ENCODE data around the gene SLC38A11. TPM values are rescaled to one million over a fixed set of nuclear protein-coding genes. Genes with fewer than 3 reads are reported as not detected.
"Not testable (repeated sequence)": the region's sequence is repeated elsewhere in the genome, so short reads cannot be mapped to it uniquely, and the experiment has no call there.

Gene SLC38A11
- total RNA-seq, 2 experiments from 2014 or later: not detected

- no peak for ATAC-seq (ENCODE audit: low read depth)
- Mint-ChIP-seq H3K27me3 (peaks cover 10% of the 10 kb centered on the region), H3K4me1 (peaks cover 5% of the 10 kb centered on the region), H3K36me3 (no peaks in the 10 kb centered on the region), H3K9me3 (no peaks in the 10 kb centered on the region), H3K27ac (no peak overlapping the region), H3K4me3 (no peak overlapping the region)
- DNase-seq: no peak
- POLR2A ChIA-PET: no interaction called here
Measured at GRCh38 chr2:164981217-164981990, 26.1 kb upstream of the SLC38A11 start.

- DNase-seq; ATAC-seq (ENCODE audit: low read depth); H3K9me3 Mint-ChIP-seq; H3K4me3 Mint-ChIP-seq; H3K4me1 Mint-ChIP-seq; POLR2A ChIA-PET; H3K36me3 Mint-ChIP-seq; H3K27ac Mint-ChIP-seq: not testable (repeated sequence)
- peaks cover 10% of the 10 kb centered on the region for H3K27me3 Mint-ChIP-seq
Measured at GRCh38 chr2:164980688-164981087, 25.4 kb upstream of the SLC38A11 start.

DNA sequence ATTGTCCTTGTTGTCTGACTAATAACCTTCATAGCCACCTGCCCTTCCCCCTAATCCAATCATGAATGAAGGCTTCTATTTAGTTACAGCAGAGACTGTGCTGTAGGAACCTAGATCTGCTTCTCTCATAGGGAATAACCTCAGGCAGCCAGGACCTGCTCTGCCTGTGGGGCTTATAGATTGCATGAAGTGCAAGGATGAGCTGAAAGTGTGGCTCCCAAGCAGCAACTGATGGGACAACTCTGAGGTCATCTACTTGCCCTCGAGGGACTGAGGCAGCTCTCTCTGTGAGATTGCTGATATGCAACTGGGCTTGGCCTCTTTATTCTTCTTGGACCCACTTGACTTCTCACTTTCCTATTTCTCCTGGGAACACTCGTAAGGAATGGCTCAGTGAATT, 23.8 kb upstream of the SLC38A11 start:
- ATAC-seq (ENCODE audit: low read depth) (no peak), DNase-seq (no peak)
- H3K27ac Mint-ChIP-seq: no peak overlapping the region
- no peak overlapping the region for H3K4me3 Mint-ChIP-seq
- peaks cover 5% of the 10 kb centered on the region for H3K4me1 Mint-ChIP-seq
- POLR2A ChIA-PET: no interaction called here
- no peaks in the 10 kb centered on the region for H3K9me3 Mint-ChIP-seq
- no peaks in the 10 kb centered on the region for H3K36me3 Mint-ChIP-seq
- peaks cover 10% of the 10 kb centered on the region for H3K27me3 Mint-ChIP-seq

DNA sequence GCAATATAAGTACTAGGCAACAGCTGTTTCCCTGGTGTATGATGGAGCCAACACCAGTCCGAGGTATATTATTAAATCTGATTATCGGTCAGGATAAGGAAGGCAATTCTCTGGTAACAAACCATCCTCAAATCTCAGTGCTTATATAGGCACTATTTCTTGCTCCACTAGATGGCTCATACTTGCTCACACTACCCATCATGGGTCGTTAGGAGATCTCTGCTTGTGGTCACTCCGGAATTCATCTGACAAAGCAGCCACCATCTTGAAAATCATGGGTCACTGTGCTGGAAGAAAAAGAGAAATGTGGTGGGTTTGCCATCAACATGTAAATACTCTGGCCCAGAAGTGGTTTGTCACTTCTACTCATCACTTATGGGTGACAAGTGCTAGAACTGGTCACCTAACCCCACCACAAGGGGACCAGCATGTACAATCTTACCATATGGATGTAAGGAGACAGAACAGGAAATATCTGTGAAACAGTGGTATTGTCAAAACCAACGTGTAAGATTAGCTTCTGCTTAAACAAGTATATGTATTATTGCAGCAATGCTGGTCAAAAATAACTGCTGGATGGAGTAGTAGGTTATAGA, 21.6 kb upstream of the SLC38A11 start:
- H3K36me3 Mint-ChIP-seq; POLR2A ChIA-PET; H3K4me3 Mint-ChIP-seq; H3K4me1 Mint-ChIP-seq; H3K9me3 Mint-ChIP-seq; ATAC-seq (ENCODE audit: low read depth); H3K27me3 Mint-ChIP-seq; H3K27ac Mint-ChIP-seq; DNase-seq: not testable (repeated sequence)

- Mint-ChIP-seq H3K27ac (no peak overlapping the region), H3K36me3 (no peaks in the 10 kb centered on the region), H3K4me3 (no peak overlapping the region), H3K27me3 (peaks cover 6% of the 10 kb centered on the region), H3K4me1 (peaks cover 5% of the 10 kb centered on the region), H3K9me3 (peaks cover 1% of the 10 kb centered on the region)
- DNase-seq (no peak), ATAC-seq (ENCODE audit: low read depth) (no peak)
- POLR2A ChIA-PET: no interaction called here
Measured at GRCh38 chr2:164976301-164976700, 21.0 kb upstream of the SLC38A11 start.

DNA sequence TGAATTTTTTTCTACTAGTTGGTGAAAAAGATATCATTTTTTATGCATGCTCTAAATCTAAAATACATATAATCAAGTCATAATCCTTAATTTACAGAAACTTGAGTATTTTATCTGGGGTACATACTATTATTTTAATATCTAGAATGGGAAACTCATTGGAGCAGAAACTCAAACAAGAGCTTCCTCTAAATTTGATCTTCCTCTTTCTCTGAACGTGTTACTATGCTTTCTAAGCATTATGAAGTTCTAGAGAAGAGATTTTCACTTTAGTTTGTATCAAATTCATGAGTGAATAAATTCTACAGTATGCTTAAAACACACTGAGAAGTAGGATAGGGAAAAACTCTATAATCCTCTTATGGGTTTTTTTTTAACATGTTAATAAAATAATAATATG, 20.6 kb upstream of the SLC38A11 start:
- POLR2A ChIA-PET: no interaction called here
- peaks cover 3% of the 10 kb centered on the region for H3K4me1 Mint-ChIP-seq
- H3K4me3 Mint-ChIP-seq: no peak overlapping the region
- H3K27ac Mint-ChIP-seq: no peak overlapping the region
- ATAC-seq (ENCODE audit: low read depth) (no peak), DNase-seq (no peak)
- H3K27me3 Mint-ChIP-seq: peaks cover 5% of the 10 kb centered on the region
- no peaks in the 10 kb centered on the region for H3K36me3 Mint-ChIP-seq
- H3K9me3 Mint-ChIP-seq: peaks cover 1% of the 10 kb centered on the region

- ATAC-seq (ENCODE audit: low read depth): no peak
- Mint-ChIP-seq H3K36me3 (no peaks in the 10 kb centered on the region), H3K27ac (no peak overlapping the region), H3K4me1 (no peaks in the 10 kb centered on the region), H3K4me3 (no peak overlapping the region), H3K9me3 (peaks cover 1% of the 10 kb centered on the region), H3K27me3 (no peaks in the 10 kb centered on the region)
- POLR2A ChIA-PET: no interaction called here
- no peak for DNase-seq
Measured at GRCh38 chr2:164974221-164974620, 18.9 kb upstream of the SLC38A11 start.

GRCh38 chr2:164972216-164972615, 16.9 kb upstream of the SLC38A11 start:
- DNase-seq (no peak), ATAC-seq (ENCODE audit: low read depth) (no peak)
- Mint-ChIP-seq H3K27ac (no peak overlapping the region), H3K36me3 (no peaks in the 10 kb centered on the region), H3K4me1 (no peaks in the 10 kb centered on the region), H3K27me3 (no peaks in the 10 kb centered on the region), H3K4me3 (no peak overlapping the region), H3K9me3 (peaks cover 1% of the 10 kb centered on the region)
- POLR2A ChIA-PET: no interaction called here

DNA sequence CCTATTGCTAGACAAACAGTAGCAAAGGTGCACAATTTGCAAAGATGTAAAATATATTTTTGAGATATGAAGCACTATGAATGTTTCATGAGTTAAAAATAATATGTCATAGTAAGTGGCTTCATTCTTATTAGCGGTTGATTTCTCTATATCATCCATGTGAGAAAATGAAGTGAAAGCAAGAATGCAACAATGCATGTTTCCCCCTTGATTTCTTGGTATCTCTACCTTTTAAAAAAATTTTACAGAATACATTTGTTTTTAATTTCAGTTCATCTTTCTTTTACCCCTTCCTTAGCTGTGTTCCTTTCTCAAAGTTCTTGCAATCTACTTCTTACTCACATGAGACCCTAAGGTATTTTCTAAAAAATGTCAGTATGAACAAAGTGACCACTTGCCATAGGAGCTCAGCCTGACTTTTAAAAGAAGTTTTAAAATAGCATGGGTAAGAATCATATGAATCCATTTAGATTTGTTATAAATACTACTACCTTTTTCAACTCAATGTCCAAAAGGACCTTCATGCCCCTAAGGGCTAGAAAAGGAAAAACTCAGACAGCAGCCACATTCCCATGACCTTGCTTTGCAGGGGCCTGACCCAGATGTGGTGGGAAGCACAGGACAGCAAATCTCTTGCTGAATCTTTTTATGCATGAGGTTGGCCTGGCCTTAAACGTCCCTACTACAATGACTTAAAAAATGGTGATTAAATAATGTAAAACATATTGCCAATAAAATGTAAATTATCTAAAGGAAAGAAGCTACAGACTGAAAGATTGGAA, 14.8 kb upstream of the SLC38A11 start:
- Mint-ChIP-seq H3K36me3 (no peaks in the 10 kb centered on the region), H3K4me3 (no peak overlapping the region), H3K4me1 (no peaks in the 10 kb centered on the region), H3K27me3 (peaks cover 5% of the 10 kb centered on the region), H3K27ac (no peak overlapping the region), H3K9me3 (peaks cover 1% of the 10 kb centered on the region)
- DNase-seq (no peak), ATAC-seq (ENCODE audit: low read depth) (no peak)
- POLR2A ChIA-PET: no interaction called here

DNA sequence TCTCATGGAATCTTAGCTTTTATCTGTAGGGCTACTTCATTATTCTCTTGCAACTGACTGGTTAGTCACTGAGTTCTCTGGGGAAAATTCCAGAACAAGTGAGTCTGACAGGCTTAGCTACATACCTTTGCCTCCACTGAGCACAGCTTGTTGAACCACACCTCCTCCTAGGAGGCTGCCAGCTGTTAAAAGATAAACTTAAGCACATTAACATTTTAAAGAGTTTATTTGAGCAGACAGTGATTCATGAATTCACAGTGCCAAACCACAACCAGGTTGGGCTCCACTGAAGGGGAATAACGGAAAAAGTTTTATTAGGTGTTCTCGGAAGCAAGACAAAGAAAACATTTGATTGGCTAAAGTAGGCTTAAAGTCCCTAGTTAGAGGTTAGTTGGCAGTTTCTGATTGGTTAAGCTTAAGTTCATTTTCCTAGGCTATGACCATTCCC, 12.5 kb upstream of the SLC38A11 start:
- H3K27ac Mint-ChIP-seq: no peak overlapping the region
- peaks cover 5% of the 10 kb centered on the region for H3K27me3 Mint-ChIP-seq
- POLR2A ChIA-PET: no interaction called here

GRCh38 chr2:164967361-164967760, 12.0 kb upstream of the SLC38A11 start:
- POLR2A ChIA-PET: no interaction called here
- no peaks in the 10 kb centered on the region for H3K36me3 Mint-ChIP-seq
- DNase-seq (no peak), ATAC-seq (ENCODE audit: low read depth) (no peak)
- H3K4me3 Mint-ChIP-seq: no peak overlapping the region
- H3K27me3 Mint-ChIP-seq: peaks cover 5% of the 10 kb centered on the region
- peaks cover 1% of the 10 kb centered on the region for H3K9me3 Mint-ChIP-seq
- peaks cover 4% of the 10 kb centered on the region for H3K4me1 Mint-ChIP-seq
- H3K27ac Mint-ChIP-seq: no peak overlapping the region

More for the DNA sequence above, 12.5 kb upstream of the SLC38A11 start:
- Mint-ChIP-seq H3K36me3 (no peaks in the 10 kb centered on the region), H3K4me1 (peaks cover 4% of the 10 kb centered on the region), H3K9me3 (peaks cover 1% of the 10 kb centered on the region), H3K4me3 (no peak overlapping the region)
- ATAC-seq (ENCODE audit: low read depth) (no peak), DNase-seq (no peak)

GRCh38 chr2:164964700-164965099, 9.4 kb upstream of the SLC38A11 start:
- peaks cover 4% of the 10 kb centered on the region for H3K4me1 Mint-ChIP-seq
- H3K9me3 Mint-ChIP-seq: no peaks in the 10 kb centered on the region
- ATAC-seq (ENCODE audit: low read depth) (no peak), DNase-seq (no peak)
- H3K27ac Mint-ChIP-seq: no peak overlapping the region
- no peaks in the 10 kb centered on the region for H3K36me3 Mint-ChIP-seq
- peaks cover 5% of the 10 kb centered on the region for H3K27me3 Mint-ChIP-seq
- no peak overlapping the region for H3K4me3 Mint-ChIP-seq
- POLR2A ChIA-PET: no interaction called here

DNA sequence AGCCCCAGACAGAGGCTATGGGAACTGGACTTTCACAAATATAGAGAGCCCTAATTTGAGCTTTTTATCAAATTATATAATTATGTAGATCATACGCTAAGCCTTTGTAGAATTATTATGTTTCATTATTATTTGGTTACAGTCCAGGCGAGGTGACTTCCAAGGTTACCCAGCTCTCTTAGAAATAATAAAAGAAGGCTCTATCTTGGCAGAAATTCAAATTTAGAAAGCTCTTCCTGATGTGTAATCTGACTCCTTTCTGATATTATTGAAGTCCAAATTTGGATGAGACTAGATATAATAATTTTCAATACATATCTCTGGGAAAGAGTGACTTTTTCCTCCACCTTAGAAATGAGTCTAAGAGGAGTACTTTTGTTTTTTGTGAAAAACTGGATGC, 4.8 kb upstream of the SLC38A11 start:
- ATAC-seq (ENCODE audit: low read depth) (no peak), DNase-seq (no peak)
- H3K4me3 Mint-ChIP-seq: no peak overlapping the region
- no peaks in the 10 kb centered on the region for H3K9me3 Mint-ChIP-seq
- H3K27ac Mint-ChIP-seq: no peak overlapping the region
- POLR2A ChIA-PET: no interaction called here
- H3K36me3 Mint-ChIP-seq: no peaks in the 10 kb centered on the region
- peaks cover 7% of the 10 kb centered on the region for H3K27me3 Mint-ChIP-seq
- H3K4me1 Mint-ChIP-seq: peaks cover 7% of the 10 kb centered on the region

DNA sequence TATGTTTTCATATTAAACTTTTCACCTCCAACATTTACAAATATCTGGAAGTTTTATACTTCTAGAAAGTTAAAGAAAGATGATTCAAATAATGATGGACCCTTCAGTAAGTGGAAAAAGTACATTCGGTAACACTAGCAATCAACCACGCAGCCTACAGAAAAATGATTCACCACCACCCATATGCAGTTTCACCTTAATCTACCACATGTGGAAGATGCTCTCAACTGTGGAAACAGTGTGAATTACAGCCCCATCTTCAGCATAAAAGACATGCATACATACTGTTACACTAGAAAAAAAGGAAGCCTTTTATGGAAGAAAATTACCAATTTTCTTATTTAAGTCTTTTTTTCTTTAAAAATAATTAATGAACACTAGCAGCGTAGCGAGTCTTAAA, 1.1 kb downstream of the SLC38A11 start:
- peaks cover 29% of the 10 kb centered on the region for H3K27me3 Mint-ChIP-seq
- no peak overlapping the region for H3K27ac Mint-ChIP-seq
- ATAC-seq (ENCODE audit: low read depth) (no peak), DNase-seq (no peak)
- H3K9me3 Mint-ChIP-seq: no peaks in the 10 kb centered on the region
- peaks cover 2% of the 10 kb centered on the region for H3K4me1 Mint-ChIP-seq
- no peak overlapping the region for H3K4me3 Mint-ChIP-seq
- H3K36me3 Mint-ChIP-seq: no peaks in the 10 kb centered on the region
- POLR2A ChIA-PET: no interaction called here
